CD4-positive, alpha-beta T cell treated with Interleukin-6 at 100 ng/mL for 8 hours (primary cell): ENCODE data around the gene TMED1.
"Not testable (repeated sequence)": the region's sequence is repeated elsewhere in the genome, so short reads cannot be mapped to it uniquely, and the experiment has no call there.

Experiments used
- DNase-seq: peaks from one replicate; pipeline ENCODE4 v3.0.0-alpha.2; 2020; ENCODE audit warnings: mixed read lengths, low spot score

Gene TMED1

GRCh38 chr19:10862561-10863106 lies 26.6 kb upstream of the TMED1 start:
- no peak for DNase-seq

GRCh38 chr19:10861103-10861651 lies 25.2 kb upstream of the TMED1 start:
- peak; percentile 17 for DNase-seq

- DNase-seq: no peak
Observed at GRCh38 chr19:10858204-10858828, 22.3 kb upstream of the TMED1 start.

- not testable (repeated sequence) for DNase-seq
Observed at GRCh38 chr19:10856899-10857298, 20.9 kb upstream of the TMED1 start.

- DNase-seq: no peak
Observed at GRCh38 chr19:10855879-10856522, 20.0 kb upstream of the TMED1 start.

- DNase-seq: no peak
Observed at GRCh38 chr19:10854350-10855089, 18.5 kb upstream of the TMED1 start.

- no peak for DNase-seq
Observed at GRCh38 chr19:10852941-10853340, 16.9 kb upstream of the TMED1 start.

GRCh38 chr19:10852098-10852800 lies 16.2 kb upstream of the TMED1 start:
- no peak for DNase-seq

- no peak for DNase-seq
Observed at GRCh38 chr19:10850631-10851030, 14.6 kb upstream of the TMED1 start.

- DNase-seq: no peak
Observed at GRCh38 chr19:10848230-10848856, 12.3 kb upstream of the TMED1 start, which contains the start of gene C19orf38. Gene C19orf38, plus strand, starts transcription at chr19:10848415. Its CDS starts 94 bp downstream, at chr19:10848509.

GRCh38 chr19:10846500-10847202 lies 10.6 kb upstream of the TMED1 start:
- DNase-seq: no peak

GRCh38 chr19:10842788-10843187 lies 6.8 kb upstream of the TMED1 start:
- no peak for DNase-seq

GRCh38 chr19:10839114-10840050 lies 3.4 kb upstream of the TMED1 start:
- no peak for DNase-seq

- DNase-seq: no peak
Observed at GRCh38 chr19:10838377-10838776, 2.4 kb upstream of the TMED1 start.

- DNase-seq: not testable (repeated sequence)
Observed at GRCh38 chr19:10837649-10838048, 1.6 kb upstream of the TMED1 start.

GRCh38 chr19:10836479-10837330 lies 693 bp upstream of the TMED1 start:
- peak; percentile 80 for DNase-seq

GRCh38 chr19:10835089-10835753 lies 791 bp downstream of the TMED1 start:
- no peak for DNase-seq

GRCh38 chr19:10832939-10833296 lies 3.1 kb downstream of the TMED1 start:
- DNase-seq: no peak
